HEK293 (cell line): ENCODE data around the gene CDH12.

Experiments
- CTCF ChIP-seq: fragments of 450-650 bp; formaldehyde crosslinking; IDR thresholded peaks from 2 replicates; pipeline ENCODE4 v1.5.1; 2016; ENCODE audit warnings: missing biosample characterization, missing genetic modification characterization
- ELK4 ChIP-seq: IDR thresholded peaks from 2 replicates; pipeline ENCODE4 v1.6.1; 2011; ENCODE audit warnings: mild to moderate bottlenecking, low read depth, low read length, borderline replicate concordance
- GLIS2 ChIP-seq: fragments of 450-650 bp; formaldehyde crosslinking; IDR thresholded peaks from 2 replicates; pipeline ENCODE4 v1.5.1; 2016; ENCODE audit warnings: missing biosample characterization, missing genetic modification characterization
- SP3 ChIP-seq: fragments of 450-650 bp; formaldehyde crosslinking; IDR thresholded peaks from 2 replicates; pipeline ENCODE4 v1.5.1; 2016; ENCODE audit warnings: missing biosample characterization, missing genetic modification characterization
- ZBTB17 ChIP-seq: fragments of 450-650 bp; formaldehyde crosslinking; IDR thresholded peaks from 2 replicates; pipeline ENCODE4 v1.5.1; 2016; ENCODE audit warnings: missing biosample characterization, missing genetic modification characterization
- ZNF138 ChIP-seq: fragments of 450-650 bp; formaldehyde crosslinking; IDR thresholded peaks from 2 replicates; pipeline ENCODE4 v1.5.1; 2016; ENCODE audit warnings: missing biosample characterization, missing genetic modification characterization, borderline replicate concordance
- ZNF146 ChIP-seq: fragments of 450-650 bp; formaldehyde crosslinking; IDR thresholded peaks from 2 replicates; pipeline ENCODE4 v1.5.1; 2016; ENCODE audit warnings: missing biosample characterization, missing genetic modification characterization
- ZNF530 ChIP-seq: fragments of 450-650 bp; formaldehyde crosslinking; IDR thresholded peaks from 2 replicates; pipeline ENCODE4 v1.5.1; 2016; ENCODE audit warnings: low read depth, missing biosample characterization, missing genetic modification characterization
- ZNF548 ChIP-seq: fragments of 450-650 bp; formaldehyde crosslinking; IDR thresholded peaks from 2 replicates; pipeline ENCODE4 v1.5.1; 2016; ENCODE audit warnings: missing biosample characterization, missing genetic modification characterization
- ZNF843 ChIP-seq: fragments of 450-650 bp; formaldehyde crosslinking; IDR thresholded peaks from 2 replicates; pipeline ENCODE4 v1.5.1; 2016; ENCODE audit warnings: missing biosample characterization, missing genetic modification characterization
- TF ChIP-seq, protein P1 (sequence below): sonication (generic); formaldehyde crosslinking; IDR thresholded peaks from 2 replicates; pipeline ENCODE4 v1.8.1; 2022; ENCODE audit warnings: mild to moderate bottlenecking, moderate library complexity, missing genetic modification reagents
- TF ChIP-seq, protein P2 (sequence below): fragments of 450-650 bp; formaldehyde crosslinking; IDR thresholded peaks from 2 replicates; pipeline ENCODE4 v1.5.1; 2016; ENCODE audit warnings: missing biosample characterization, missing genetic modification characterization
- TF ChIP-seq, protein P3 (sequence below): fragments of 450-650 bp; formaldehyde crosslinking; IDR thresholded peaks from 2 replicates; pipeline ENCODE4 v1.5.1; 2016; ENCODE audit warnings: missing biosample characterization, missing genetic modification characterization
- TF ChIP-seq, protein P4 (sequence below): fragments of 450-650 bp; formaldehyde crosslinking; optimal IDR thresholded peaks from 2 replicates; pipeline ENCODE3; 2016; ENCODE audit warnings: missing biosample characterization, mild to moderate bottlenecking, missing genetic modification characterization

DNA sequence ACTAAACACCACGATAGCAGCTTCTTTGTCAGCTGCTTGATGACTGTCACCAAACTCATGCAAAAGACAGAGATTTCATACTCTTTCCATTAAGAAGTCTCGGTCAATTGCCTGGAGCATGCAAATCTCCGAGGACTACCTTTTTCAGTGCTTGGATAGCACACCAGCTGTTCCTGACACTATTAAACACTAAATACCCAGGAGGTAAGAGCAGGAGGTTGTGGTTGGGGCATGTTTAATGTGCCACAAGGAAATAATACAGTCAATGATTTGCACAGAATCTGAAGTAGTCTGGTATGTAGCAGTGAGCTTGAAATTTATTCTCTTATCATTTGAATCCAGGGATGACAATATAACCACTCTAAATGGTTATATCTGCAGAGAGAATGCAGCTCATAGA, 996.2 kb downstream of the CDH12 start:
- TF ChIP-seq CTCF (tag by site-specific recombination) (no peak), ZNF138 (no peak), SP3 (tag by site-specific recombination) (no peak), ZNF843 (tag by site-specific recombination) (no peak), ZBTB17 (tag by site-specific recombination) (no peak), GLIS2 (tag by site-specific recombination) (no peak), ZNF146 (tag by site-specific recombination) (no peak), ZNF530 (tag by site-specific recombination) (no peak), ELK4 (no peak), ZNF548 (tag by site-specific recombination) (no peak)
- TF ChIP-seq, protein P1, sequence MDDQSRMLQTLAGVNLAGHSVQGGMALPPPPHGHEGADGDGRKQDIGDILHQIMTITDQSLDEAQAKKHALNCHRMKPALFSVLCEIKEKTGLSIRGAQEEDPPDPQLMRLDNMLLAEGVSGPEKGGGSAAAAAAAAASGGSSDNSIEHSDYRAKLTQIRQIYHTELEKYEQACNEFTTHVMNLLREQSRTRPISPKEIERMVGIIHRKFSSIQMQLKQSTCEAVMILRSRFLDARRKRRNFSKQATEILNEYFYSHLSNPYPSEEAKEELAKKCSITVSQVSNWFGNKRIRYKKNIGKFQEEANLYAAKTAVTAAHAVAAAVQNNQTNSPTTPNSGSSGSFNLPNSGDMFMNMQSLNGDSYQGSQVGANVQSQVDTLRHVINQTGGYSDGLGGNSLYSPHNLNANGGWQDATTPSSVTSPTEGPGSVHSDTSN (CRISPR knock-in tag) = no peak
- TF ChIP-seq, protein P2, sequence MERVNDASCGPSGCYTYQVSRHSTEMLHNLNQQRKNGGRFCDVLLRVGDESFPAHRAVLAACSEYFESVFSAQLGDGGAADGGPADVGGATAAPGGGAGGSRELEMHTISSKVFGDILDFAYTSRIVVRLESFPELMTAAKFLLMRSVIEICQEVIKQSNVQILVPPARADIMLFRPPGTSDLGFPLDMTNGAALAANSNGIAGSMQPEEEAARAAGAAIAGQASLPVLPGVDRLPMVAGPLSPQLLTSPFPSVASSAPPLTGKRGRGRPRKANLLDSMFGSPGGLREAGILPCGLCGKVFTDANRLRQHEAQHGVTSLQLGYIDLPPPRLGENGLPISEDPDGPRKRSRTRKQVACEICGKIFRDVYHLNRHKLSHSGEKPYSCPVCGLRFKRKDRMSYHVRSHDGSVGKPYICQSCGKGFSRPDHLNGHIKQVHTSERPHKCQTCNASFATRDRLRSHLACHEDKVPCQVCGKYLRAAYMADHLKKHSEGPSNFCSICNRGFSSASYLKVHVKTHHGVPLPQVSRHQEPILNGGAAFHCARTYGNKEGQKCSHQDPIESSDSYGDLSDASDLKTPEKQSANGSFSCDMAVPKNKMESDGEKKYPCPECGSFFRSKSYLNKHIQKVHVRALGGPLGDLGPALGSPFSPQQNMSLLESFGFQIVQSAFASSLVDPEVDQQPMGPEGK (tag by site-specific recombination) = no peak
- TF ChIP-seq, protein P3, sequence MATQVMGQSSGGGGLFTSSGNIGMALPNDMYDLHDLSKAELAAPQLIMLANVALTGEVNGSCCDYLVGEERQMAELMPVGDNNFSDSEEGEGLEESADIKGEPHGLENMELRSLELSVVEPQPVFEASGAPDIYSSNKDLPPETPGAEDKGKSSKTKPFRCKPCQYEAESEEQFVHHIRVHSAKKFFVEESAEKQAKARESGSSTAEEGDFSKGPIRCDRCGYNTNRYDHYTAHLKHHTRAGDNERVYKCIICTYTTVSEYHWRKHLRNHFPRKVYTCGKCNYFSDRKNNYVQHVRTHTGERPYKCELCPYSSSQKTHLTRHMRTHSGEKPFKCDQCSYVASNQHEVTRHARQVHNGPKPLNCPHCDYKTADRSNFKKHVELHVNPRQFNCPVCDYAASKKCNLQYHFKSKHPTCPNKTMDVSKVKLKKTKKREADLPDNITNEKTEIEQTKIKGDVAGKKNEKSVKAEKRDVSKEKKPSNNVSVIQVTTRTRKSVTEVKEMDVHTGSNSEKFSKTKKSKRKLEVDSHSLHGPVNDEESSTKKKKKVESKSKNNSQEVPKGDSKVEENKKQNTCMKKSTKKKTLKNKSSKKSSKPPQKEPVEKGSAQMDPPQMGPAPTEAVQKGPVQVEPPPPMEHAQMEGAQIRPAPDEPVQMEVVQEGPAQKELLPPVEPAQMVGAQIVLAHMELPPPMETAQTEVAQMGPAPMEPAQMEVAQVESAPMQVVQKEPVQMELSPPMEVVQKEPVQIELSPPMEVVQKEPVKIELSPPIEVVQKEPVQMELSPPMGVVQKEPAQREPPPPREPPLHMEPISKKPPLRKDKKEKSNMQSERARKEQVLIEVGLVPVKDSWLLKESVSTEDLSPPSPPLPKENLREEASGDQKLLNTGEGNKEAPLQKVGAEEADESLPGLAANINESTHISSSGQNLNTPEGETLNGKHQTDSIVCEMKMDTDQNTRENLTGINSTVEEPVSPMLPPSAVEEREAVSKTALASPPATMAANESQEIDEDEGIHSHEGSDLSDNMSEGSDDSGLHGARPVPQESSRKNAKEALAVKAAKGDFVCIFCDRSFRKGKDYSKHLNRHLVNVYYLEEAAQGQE (tag by site-specific recombination) = no peak
- TF ChIP-seq, protein P4, sequence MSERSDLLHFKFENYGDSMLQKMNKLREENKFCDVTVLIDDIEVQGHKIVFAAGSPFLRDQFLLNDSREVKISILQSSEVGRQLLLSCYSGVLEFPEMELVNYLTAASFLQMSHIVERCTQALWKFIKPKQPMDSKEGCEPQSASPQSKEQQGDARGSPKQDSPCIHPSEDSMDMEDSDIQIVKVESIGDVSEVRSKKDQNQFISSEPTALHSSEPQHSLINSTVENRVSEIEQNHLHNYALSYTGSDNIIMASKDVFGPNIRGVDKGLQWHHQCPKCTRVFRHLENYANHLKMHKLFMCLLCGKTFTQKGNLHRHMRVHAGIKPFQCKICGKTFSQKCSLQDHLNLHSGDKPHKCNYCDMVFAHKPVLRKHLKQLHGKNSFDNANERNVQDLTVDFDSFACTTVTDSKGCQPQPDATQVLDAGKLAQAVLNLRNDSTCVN (tag by site-specific recombination) = no peak
